HG02885 (cell line): ENCODE results near the gene TLCD3A.
"Not testable (repeated sequence)": the region's sequence is repeated elsewhere in the genome, so short reads cannot be mapped to it uniquely, and the experiment has no call there.

Experiments
- ATAC-seq: cut with Tn5 transposase; IDR thresholded peaks from one replicate; pipeline ENCODE4 v1.9.1; 2021; ENCODE audit warnings: mild to moderate bottlenecking; ENCODE audit not compliant: unreplicated experiment, poor library complexity

TLCD3A gene

GRCh38 chr17:784143-784542, 51.7 kb downstream of the TLCD3A start:
- ATAC-seq = no peak

GRCh38 chr17:785901-786300, 53.5 kb downstream of the TLCD3A start:
- not testable (repeated sequence) for ATAC-seq

- ATAC-seq = no peak
Measured at GRCh38 chr17:787641-788221, 55.3 kb downstream of the TLCD3A start.

- no peak for ATAC-seq
Measured at GRCh38 chr17:788551-788950, 56.2 kb downstream of the TLCD3A start.

GRCh38 chr17:789160-789840, 56.9 kb downstream of the TLCD3A start:
- ATAC-seq = no peak

- not testable (repeated sequence) for ATAC-seq
Measured at GRCh38 chr17:789931-790873, 57.8 kb downstream of the TLCD3A start.

GRCh38 chr17:790874-791247, 58.5 kb downstream of the TLCD3A start:
- ATAC-seq = not testable (repeated sequence)

- no peak for ATAC-seq
Measured at GRCh38 chr17:791829-792228, 59.4 kb downstream of the TLCD3A start.

GRCh38 chr17:792277-792676, 59.9 kb downstream of the TLCD3A start:
- no peak for ATAC-seq
